DND-41 (cell line): Measurements from ENCODE around the gene PIK3AP1.

Source experiments
- ATAC-seq: fragments of 200-7000 bp; cut with Tn5 transposase; 3 replicates; pipeline ENCODE4 v1.9.1; 2021; ENCODE audit warnings: low read depth; ENCODE audit not compliant: insufficient read depth
- DNase-seq: peaks from one replicate; pipeline ENCODE4 v3.0.0-alpha.2; 2020
- H2AFZ ChIP-seq: 2 replicates; pipeline ENCODE4 v1.6.0; 2012; ENCODE audit warnings: low read depth, low read length
- H3K27ac ChIP-seq: 2 replicates; pipeline ENCODE4 v1.5.1; 2012; ENCODE audit warnings: low read length, inconsistent platforms
- H3K27me3 ChIP-seq: fragments of 200-600 bp; sonication (generic); 2 replicates; pipeline ENCODE4 v1.6.0; 2012; ENCODE audit warnings: low read length, mild to moderate bottlenecking, inconsistent platforms; ENCODE audit not compliant: insufficient read depth, poor library complexity
- H3K36me3 ChIP-seq: 2 replicates; pipeline ENCODE4 v1.5.1; 2012; ENCODE audit warnings: low read length, inconsistent platforms; ENCODE audit not compliant: insufficient read depth
- H3K4me1 ChIP-seq: 2 replicates; pipeline ENCODE4 v1.5.1; 2012; ENCODE audit warnings: mild to moderate bottlenecking, low read length; ENCODE audit not compliant: insufficient read depth
- H3K4me2 ChIP-seq: 2 replicates; pipeline ENCODE4 v1.6.0; 2012; ENCODE audit warnings: mild to moderate bottlenecking, moderate library complexity, low read length, inconsistent platforms; ENCODE audit not compliant: insufficient read depth
- H3K4me3 ChIP-seq, 2 experiments: fragments of 200-600 bp in 1 of 2; shearing (Covaris generic) in 1 of 2; 2 replicates each; pipeline ENCODE4 v1.5.1; 2012 to 2016; ENCODE audit warnings: inconsistent platforms in 2 of 2, low read length in 2 of 2, mild to moderate bottlenecking in 2 of 2, low read depth in 1 of 2, moderate library complexity in 1 of 2
- H3K79me2 ChIP-seq: 2 replicates; pipeline ENCODE4 v1.6.0; 2012; ENCODE audit warnings: low read length, inconsistent platforms; ENCODE audit not compliant: insufficient read depth
- H3K9ac ChIP-seq: 2 replicates; pipeline ENCODE4 v1.6.0; 2012; ENCODE audit warnings: low read depth, mild to moderate bottlenecking, inconsistent platforms, low read length, moderate library complexity
- H3K9me3 ChIP-seq: 2 replicates; pipeline ENCODE4 v1.5.1; 2012; ENCODE audit warnings: low read length, moderate library complexity, mild to moderate bottlenecking, inconsistent platforms; ENCODE audit not compliant: insufficient read depth, severe bottlenecking
- H4K20me1 ChIP-seq: 2 replicates; pipeline ENCODE4 v1.6.0; 2012; ENCODE audit warnings: low read length; ENCODE audit not compliant: insufficient read depth
- CTCF ChIP-seq: IDR thresholded peaks from 2 replicates; pipeline ENCODE4 v1.5.1; 2012; ENCODE audit warnings: borderline replicate concordance, low read length, moderate library complexity, mild to moderate bottlenecking; ENCODE audit not compliant: poor library complexity, severe bottlenecking; ENCODE audit errors: extremely low read depth
- EZH2 ChIP-seq: IDR thresholded peaks from 3 replicates; pipeline ENCODE4 v1.6.1; 2012; ENCODE audit warnings: borderline replicate concordance, low read depth, mild to moderate bottlenecking, moderate library complexity, low read length, inconsistent platforms; ENCODE audit not compliant: severe bottlenecking

PIK3AP1 gene

GRCh38 chr10:96619796-96620773, 100.2 kb downstream of the PIK3AP1 start:
- no peak for TF ChIP-seq EZH2
- TF ChIP-seq CTCF = no peak
- no peaks in the 10 kb centered on the region for H3K9me3 ChIP-seq

GRCh38 chr10:96619120-96619519, 101.2 kb downstream of the PIK3AP1 start:
- Histone ChIP-seq H3K36me3 (no peaks in the 10 kb centered on the region), H2AFZ (no peak overlapping the region)
- no peak for ATAC-seq

More at GRCh38 chr10:96619796-96620773, 100.2 kb downstream of the PIK3AP1 start:
- H3K27ac ChIP-seq = no peak overlapping the region
- H3K27me3 ChIP-seq = no peaks in the 10 kb centered on the region
- no peak overlapping the region for H2AFZ ChIP-seq
- H3K36me3 ChIP-seq = no peaks in the 10 kb centered on the region
- no peaks in the 10 kb centered on the region for H3K79me2 ChIP-seq
- H4K20me1 ChIP-seq = no peaks in the 10 kb centered on the region
- DNase-seq (no peak), ATAC-seq (no peak)
- H3K4me3 ChIP-seq = no peak overlapping the region
- H3K4me1 ChIP-seq = no peaks in the 10 kb centered on the region
- H3K9ac ChIP-seq = no peak overlapping the region
- no peak overlapping the region for H3K4me2 ChIP-seq

DNA sequence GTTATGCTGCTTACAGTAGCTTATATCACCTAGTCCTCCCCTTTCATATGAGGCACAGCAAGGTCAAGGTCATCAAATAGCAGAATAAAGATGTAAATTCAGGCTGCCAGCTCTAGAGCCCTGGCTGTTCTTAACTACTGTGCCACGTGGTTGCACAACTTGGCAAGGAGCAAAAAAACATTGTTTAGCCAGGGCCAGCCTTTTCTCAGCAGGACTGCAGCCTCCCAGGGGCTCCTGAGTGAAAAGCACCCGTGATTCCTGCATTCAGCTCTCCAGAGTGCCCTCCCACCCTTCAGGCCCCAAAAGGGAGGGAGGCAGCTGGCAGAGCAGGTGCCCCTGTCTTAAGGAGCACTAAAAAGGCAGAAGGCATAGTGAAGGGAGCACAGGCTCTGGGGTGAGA, 101.7 kb downstream of the PIK3AP1 start:
- Histone ChIP-seq H4K20me1 (no peaks in the 10 kb centered on the region), H3K36me3 (no peaks in the 10 kb centered on the region), H3K4me3 (no peak overlapping the region), H3K9me3 (no peaks in the 10 kb centered on the region), H3K9ac (no peak overlapping the region), H3K4me2 (no peak overlapping the region), H2AFZ (no peak overlapping the region), H3K27ac (no peak overlapping the region), H3K27me3 (no peaks in the 10 kb centered on the region), H3K4me1 (no peaks in the 10 kb centered on the region), H3K79me2 (no peaks in the 10 kb centered on the region)
- no peak for TF ChIP-seq EZH2
- no peak for TF ChIP-seq CTCF
- ATAC-seq (no peak), DNase-seq (no peak)

More at GRCh38 chr10:96619120-96619519, 101.2 kb downstream of the PIK3AP1 start:
- H3K4me1 ChIP-seq = no peaks in the 10 kb centered on the region
- no peaks in the 10 kb centered on the region for H3K27me3 ChIP-seq
- no peaks in the 10 kb centered on the region for H3K9me3 ChIP-seq
- H3K27ac ChIP-seq = no peak overlapping the region
- H3K4me3 ChIP-seq = no peak overlapping the region
- H3K4me2 ChIP-seq = no peak overlapping the region
- H4K20me1 ChIP-seq = no peaks in the 10 kb centered on the region
- no peak for DNase-seq
- TF ChIP-seq CTCF = no peak
- TF ChIP-seq EZH2 = no peak
- no peak overlapping the region for H3K9ac ChIP-seq
- H3K79me2 ChIP-seq = no peaks in the 10 kb centered on the region
